Measurements from ENCODE around the gene DCLK1.

- no peak for TF ChIP-seq POLR2A (IDR thresholded peaks at IDR 0.05)
- no peak for TF ChIP-seq CTCF (IDR thresholded peaks at IDR 0.05)
These were observed 290.1 kb downstream of the DCLK1 start for GRCh38 chr13:35841060-35841521.

Measured in prostate gland (tissue), 2 donors.